B cell (primary cell): ENCODE measurements around the gene JRKL. TPM values are rescaled to one million over a fixed set of nuclear protein-coding genes. Genes with fewer than 3 reads are reported as not detected.

Experiments
- ATAC-seq: fragments of 200-7000 bp; cut with Tn5 transposase; one replicate; pipeline ENCODE4 v1.10.0; 2021; ENCODE audit warnings: low read depth, mild to moderate bottlenecking, moderate number of reproducible peaks, moderate library complexity
- CTCF ChIA-PET: fragments of 350-600 bp; sonication (Branson Sonifier 250); formaldehyde crosslinking; loops from one replicate; lab custom pipeline; 2021; ENCODE audit warnings: antibody characterized with exemption, inconsistent platforms; lab: Charles Lee
- POLR2A ChIA-PET: fragments of 350-600 bp; sonication (Branson Sonifier 250); formaldehyde crosslinking; loops from one replicate; lab custom pipeline; 2021; ENCODE audit warnings: antibody characterized with exemption; lab: Charles Lee
- DNase-seq: peaks from one replicate; pipeline ENCODE4 v3.0.0; 2013
- H2AFZ ChIP-seq: 2 replicates; pipeline ENCODE4 v1.6.1; 2012; ENCODE audit warnings: mild to moderate bottlenecking, low read depth, low read length; ENCODE audit not compliant: insufficient read depth, poor library complexity, severe bottlenecking
- H3K27ac ChIP-seq, 2 donors: 1 replicate in 1 of 2; 2 replicates in 1 of 2; pipeline ENCODE4 v1.5.1; 2012 to 2013; ENCODE audit warnings: low read length in 2 of 2, mild to moderate bottlenecking in 2 of 2, moderate library complexity in 1 of 2
- H3K27me3 ChIP-seq, 4 experiments: fragments of 200-600 bp in 1 of 4; sonication (generic) in 1 of 4; replicated peaks in 1 of 4; 1 replicate in 2 of 4; 2 replicates in 2 of 4; pipeline versions ENCODE4 v1.6.1 to v1.7.0; 2013 to 2016; ENCODE audit warnings: low read length in 3 of 4, mild to moderate bottlenecking in 2 of 4, mixed read lengths in 1 of 4, moderate library complexity in 1 of 4; ENCODE audit not compliant: insufficient read depth in 4 of 4, control insufficient read depth in 3 of 4; ENCODE audit errors: control extremely low read depth in 1 of 4
- H3K36me3 ChIP-seq, 2 experiments: replicated peaks in 1 of 2; 1 replicate in 1 of 2; 2 replicates in 1 of 2; pipeline versions ENCODE4 v1.6.1 to v1.7.1; 2013; ENCODE audit warnings: low read length in 1 of 2; ENCODE audit not compliant: insufficient read depth in 2 of 2, control insufficient read depth in 1 of 2; ENCODE audit errors: control extremely low read depth in 1 of 2, extremely low read depth in 1 of 2
- H3K4me1 ChIP-seq, 2 donors: fragments of 200-600 bp in 1 of 2; sonication (generic) in 1 of 2; 1 replicate in 1 of 2; 2 replicates in 1 of 2; pipeline versions ENCODE4 v1.5.1 to v1.6.1; 2013 to 2017; ENCODE audit warnings: low read length in 2 of 2; ENCODE audit not compliant: control insufficient read depth in 2 of 2, insufficient read depth in 2 of 2
- H3K4me2 ChIP-seq: replicated peaks from 2 replicates; pipeline ENCODE3; 2012; ENCODE audit warnings: mild to moderate bottlenecking, low read depth, low read length; ENCODE audit not compliant: poor library complexity, severe bottlenecking
- H3K4me3 ChIP-seq, 5 experiments: fragments of 200-600 bp in 1 of 5; sonication (generic) in 1 of 5; 1 replicate in 3 of 5; 2 replicates in 2 of 5; pipeline versions ENCODE4 v1.5.1 to v1.7.0; 2011 to 2016; ENCODE audit warnings: low read length in 4 of 5, mild to moderate bottlenecking in 4 of 5, low read depth in 2 of 5, control low read depth in 1 of 5, moderate library complexity in 1 of 5; ENCODE audit not compliant: insufficient read depth in 1 of 5; ENCODE audit errors: control extremely low read depth in 1 of 5, extremely low read depth in 1 of 5
- H3K79me2 ChIP-seq: fragments of 200-600 bp; sonication (generic); one replicate; pipeline ENCODE4 v1.6.0; 2016; ENCODE audit warnings: low read length; ENCODE audit not compliant: control insufficient read depth, insufficient read depth
- H3K9ac ChIP-seq: fragments of 200-600 bp; sonication (generic); 2 replicates; pipeline ENCODE4 v1.6.1; 2017; ENCODE audit warnings: mild to moderate bottlenecking, low read length, moderate library complexity
- H3K9me3 ChIP-seq, 3 donors: one replicate each; pipeline versions ENCODE4 v1.6.1 to v1.7.1; 2013; ENCODE audit warnings: low read length in 2 of 3; ENCODE audit not compliant: control insufficient read depth in 2 of 3, insufficient read depth in 1 of 3; ENCODE audit errors: control extremely low read depth in 1 of 3
- H4K20me1 ChIP-seq: 2 replicates; pipeline ENCODE4 v1.6.0; 2012; ENCODE audit warnings: mild to moderate bottlenecking, low read length; ENCODE audit not compliant: insufficient read depth, control insufficient read depth, poor library complexity, severe bottlenecking
- H3K27ac Mint-ChIP-seq: one replicate; pipeline ENCODE4 v1.8.0; 2021; ENCODE audit warnings: mixed read lengths
- H3K27me3 Mint-ChIP-seq: one replicate; pipeline ENCODE4 v1.8.0; 2021; ENCODE audit warnings: mixed read lengths
- H3K4me1 Mint-ChIP-seq: one replicate; pipeline ENCODE4 v1.8.0; 2021; ENCODE audit warnings: mixed read lengths
- H3K4me3 Mint-ChIP-seq: one replicate; pipeline ENCODE4 v1.8.0; 2021; ENCODE audit warnings: mixed read lengths
- H3K9me3 Mint-ChIP-seq: one replicate; pipeline ENCODE4 v1.8.0; 2022; ENCODE audit warnings: mixed read lengths; ENCODE audit not compliant: insufficient read depth
- CTCF ChIP-seq: fragments of 200-600 bp; IDR thresholded peaks from one replicate; pipeline ENCODE4 v1.8.0; 2022; ENCODE audit warnings: antibody characterized with exemption, mild to moderate bottlenecking
- EZH2 ChIP-seq: IDR thresholded peaks from 2 replicates; pipeline ENCODE4 v1.6.1; 2012; ENCODE audit warnings: borderline replicate concordance, low read depth, mild to moderate bottlenecking, moderate library complexity, low read length; ENCODE audit not compliant: insufficient read depth, poor library complexity, severe bottlenecking
- WGBS: methylation state at CpG from one replicate; pipeline ENCODE4 v1.1.5; 2013; ENCODE audit warnings: missing lambda C conversion rate; ENCODE audit not compliant: insufficient coverage; 5-methylcytosine and 5-hydroxymethylcytosine counted together
- intact Hi-C: fragments of 100-400 bp; cut with micrococcal nuclease; formaldehyde crosslinking; loops from one replicate; pipeline ENCODE4 v1.10.0; 2022
- polyA plus RNA-seq: library from polyadenylated mRNA; depleted of rRNA; stranded (reverse); fragments of >200 nt; gene quantifications from 2 replicates; pipeline ENCODE4 v1.2.3, GENCODE V29; 2012
- total RNA-seq, 2 donors: library from RNA; stranded (reverse); fragments of 120-200 nt in 1 of 2; gene quantifications; 1 replicate in 1 of 2; 2 replicates in 1 of 2; pipeline versions ENCODE4 v1.2.3 to v1.2.4, GENCODE V29; 2013 to 2022

JRKL gene
- total and polyA plus RNA-seq, 2 donors (not counting 1 experiment from before 2014, with no cell fraction given): 2.1 to 12.9 TPM

DNA sequence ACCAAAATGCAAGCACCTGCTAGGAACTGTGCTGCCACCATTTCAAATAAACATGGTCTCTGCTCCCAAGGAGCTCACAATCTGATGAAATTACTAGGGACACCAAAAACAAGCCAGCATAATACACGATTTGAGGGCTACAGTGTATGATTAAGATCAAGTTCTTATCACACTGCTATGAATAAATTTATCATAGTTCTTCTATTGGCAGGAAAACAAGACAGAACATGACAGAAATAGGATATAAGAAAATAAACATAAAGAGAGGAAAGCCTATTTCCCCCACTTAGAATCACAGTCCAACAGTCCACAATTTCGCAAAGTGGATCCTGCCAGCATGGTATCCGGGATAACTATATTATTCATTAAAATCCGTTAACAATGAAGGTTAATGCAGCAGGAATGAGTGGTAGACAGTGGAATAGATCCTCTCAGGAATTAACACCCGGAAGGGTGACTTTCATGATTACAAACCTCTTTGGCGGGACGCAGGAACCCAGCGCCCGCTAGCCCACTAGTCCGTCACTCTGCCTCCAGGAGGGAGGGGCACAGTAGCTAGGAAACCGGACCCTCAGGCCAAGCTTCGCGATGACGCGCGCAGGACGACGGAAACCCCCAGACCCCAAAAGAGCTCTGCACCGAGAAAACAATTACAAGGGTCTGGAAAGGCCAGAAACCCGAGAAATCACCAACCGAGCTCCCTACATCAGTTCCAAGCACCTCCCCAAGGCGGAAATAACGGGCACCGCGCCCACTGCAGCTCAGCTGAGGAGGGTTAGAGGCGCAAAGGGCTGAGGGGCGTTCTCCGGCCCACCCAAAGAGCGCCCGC, 708 bp upstream of the JRKL start:
- peak overlapping the region; percentile 95 for H3K27ac Mint-ChIP-seq
- Histone ChIP-seq H3K27ac (peak overlapping the region; percentile 82 to 83), H3K4me3 (peak overlapping the region; percentile 77 to 89 (median 84)), H3K36me3 (peaks cover 0 to 3% of the 10 kb centered on the region in 2 experiments), H3K4me2 (peak overlapping the region; percentile 84), H2AFZ (peak overlapping the region; percentile 92), H3K9ac (peak overlapping the region; percentile 81), H3K9me3 (no peaks in the 10 kb centered on the region), H3K4me1 (peaks cover 13 to 18% of the 10 kb centered on the region in 2 donors), H4K20me1 (peaks cover 3% of the 10 kb centered on the region), H3K79me2 (peaks cover 44% of the 10 kb centered on the region), H3K27me3 (no peaks in the 10 kb centered on the region)
- under 1% methylated on average over 24 of the region's 30 CpGs for WGBS
- H3K4me3 Mint-ChIP-seq: peak overlapping the region; percentile 93
- intact Hi-C loops: loop anchor here (1.0 to 5.0 kb wide), 6 partner anchors 48 to 1894 kb away; partner anchors contain the start of genes CEP57, CWC15 and KDM4D
- CTCF ChIA-PET: interaction anchor here (0.9 to 3.3 kb wide), 9 partner anchors 47 to 600 kb away, joined by 3 to 25 read pairs (median 3); partner anchors contain the start of genes FAM76B, MAML2 and MTMR2
- H3K9me3 Mint-ChIP-seq: no peaks in the 10 kb centered on the region
- H3K4me1 Mint-ChIP-seq: peaks cover 26% of the 10 kb centered on the region
- no peaks in the 10 kb centered on the region for H3K27me3 Mint-ChIP-seq
- TF ChIP-seq EZH2: no peak
- TF ChIP-seq CTCF: no peak
- ATAC-seq: peak; percentile 50
- POLR2A ChIA-PET: interaction anchor here (0.6 to 1.5 kb wide), 6 partner anchors 46 to 599 kb away, joined by 3 to 5 read pairs (median 3); partner anchors contain the start of genes CEP57 and MAML2
- DNase-seq: peak; percentile 7
